Prostate gland (tissue), 2 donors: ENCODE measurements around the gene TP63.

Experiments used
- CTCF ChIP-seq, 4 experiments: fragments of 200-600 bp in 2 of 4; fragments of 450-650 bp in 2 of 4; sonication (generic) in 2 of 4; IDR thresholded peaks; 1 replicate in 3 of 4; 2 replicates in 1 of 4; pipeline ENCODE4 v1.5.1; 2016 to 2019; ENCODE audit warnings: antibody characterized with exemption in 4 of 4, mild to moderate bottlenecking in 2 of 4, moderate library complexity in 2 of 4
- POLR2A ChIP-seq: fragments of 450-650 bp; IDR thresholded peaks from one replicate; pipeline ENCODE4 v1.6.1; 2016; ENCODE audit warnings: antibody characterized with exemption, mild to moderate bottlenecking
- POLR2AphosphoS5 ChIP-seq: sonication (generic); formaldehyde crosslinking; IDR thresholded peaks from one replicate; pipeline ENCODE4 v1.6.1; 2017; ENCODE audit warnings: antibody characterized with exemption

- TF ChIP-seq CTCF (IDR thresholded peaks at IDR 0.05) (no peak), POLR2AphosphoS5 (no peak), POLR2A (no peak)
These were observed 42.3 kb downstream of the TP63 start for GRCh38 chr3:189673535-189673934.
